ENCODE data around the gene SERGEF.

DNA sequence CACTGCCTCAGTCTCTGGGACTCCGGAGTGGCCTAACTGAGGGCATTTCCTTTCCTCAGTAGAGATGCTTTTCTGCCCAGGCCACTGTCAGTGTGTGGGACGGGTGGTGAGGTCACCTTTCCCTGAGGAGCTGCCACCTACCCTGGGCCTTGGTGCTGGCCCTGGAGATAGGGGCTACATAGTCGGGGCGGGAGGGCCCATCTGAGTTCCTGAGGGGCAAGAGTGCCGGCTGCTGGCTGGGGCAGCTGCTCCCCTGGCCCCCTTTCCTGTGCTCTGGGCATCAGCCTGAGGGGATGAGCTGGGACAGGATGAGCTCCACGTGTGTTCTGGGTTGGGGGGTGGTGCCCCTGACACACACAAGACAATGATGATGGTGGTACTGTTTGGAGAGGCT, 272.9 kb downstream of the SERGEF start:
- TF ChIP-seq, protein P1, sequence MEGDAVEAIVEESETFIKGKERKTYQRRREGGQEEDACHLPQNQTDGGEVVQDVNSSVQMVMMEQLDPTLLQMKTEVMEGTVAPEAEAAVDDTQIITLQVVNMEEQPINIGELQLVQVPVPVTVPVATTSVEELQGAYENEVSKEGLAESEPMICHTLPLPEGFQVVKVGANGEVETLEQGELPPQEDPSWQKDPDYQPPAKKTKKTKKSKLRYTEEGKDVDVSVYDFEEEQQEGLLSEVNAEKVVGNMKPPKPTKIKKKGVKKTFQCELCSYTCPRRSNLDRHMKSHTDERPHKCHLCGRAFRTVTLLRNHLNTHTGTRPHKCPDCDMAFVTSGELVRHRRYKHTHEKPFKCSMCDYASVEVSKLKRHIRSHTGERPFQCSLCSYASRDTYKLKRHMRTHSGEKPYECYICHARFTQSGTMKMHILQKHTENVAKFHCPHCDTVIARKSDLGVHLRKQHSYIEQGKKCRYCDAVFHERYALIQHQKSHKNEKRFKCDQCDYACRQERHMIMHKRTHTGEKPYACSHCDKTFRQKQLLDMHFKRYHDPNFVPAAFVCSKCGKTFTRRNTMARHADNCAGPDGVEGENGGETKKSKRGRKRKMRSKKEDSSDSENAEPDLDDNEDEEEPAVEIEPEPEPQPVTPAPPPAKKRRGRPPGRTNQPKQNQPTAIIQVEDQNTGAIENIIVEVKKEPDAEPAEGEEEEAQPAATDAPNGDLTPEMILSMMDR (IDR thresholded peaks at IDR 0.05): no peak
- no peak for TF ChIP-seq POLR2A (IDR thresholded peaks at IDR 0.05)
